Esophagus muscularis mucosa (tissue), 4 donors: ENCODE data around the gene TNPO1. TPM values are rescaled to one million over a fixed set of nuclear protein-coding genes. Genes with fewer than 3 reads are reported as not detected.

Experiments
- DNase-seq: peaks from one replicate; pipeline ENCODE4 v3.0.0-alpha.2; 2017; ENCODE audit errors: extremely low spot score
- H3K27ac ChIP-seq, 4 donors: fragments of 200-600 bp; sonication (generic); replicated peaks in 1 of 4; 1 replicate in 3 of 4; 2 replicates in 1 of 4; pipeline ENCODE4 v1.5.1; 2016 to 2019; ENCODE audit warnings: mild to moderate bottlenecking in 1 of 4
- H3K27me3 ChIP-seq, 4 donors: fragments of 200-600 bp; sonication (generic); one replicate each; pipeline versions ENCODE4 v1.5.1 to v1.6.0; 2016 to 2019
- H3K36me3 ChIP-seq, 4 donors: fragments of 200-600 bp; sonication (generic); one replicate each; pipeline ENCODE4 v1.5.1; 2016 to 2019
- H3K4me1 ChIP-seq, 4 donors: fragments of 200-600 bp; sonication (generic); one replicate each; pipeline ENCODE4 v1.5.1; 2016 to 2019
- H3K4me3 ChIP-seq, 4 donors: fragments of 200-600 bp; sonication (generic); 1 replicate in 2 of 4; 2 replicates in 2 of 4; pipeline ENCODE4 v1.5.1; 2016 to 2019; ENCODE audit warnings: mild to moderate bottlenecking in 4 of 4, moderate library complexity in 1 of 4
- H3K9me3 ChIP-seq, 4 donors: fragments of 200-600 bp; sonication (generic); 1 replicate in 3 of 4; 2 replicates in 1 of 4; pipeline ENCODE4 v1.5.1; 2016 to 2019
- EP300 ChIP-seq: sonication (generic); formaldehyde crosslinking; IDR thresholded peaks from one replicate; pipeline ENCODE4 v1.6.1; 2017; ENCODE audit warnings: antibody characterized with exemption
- POLR2A ChIP-seq: fragments of 450-650 bp; IDR thresholded peaks from one replicate; pipeline ENCODE4 v1.6.1; 2017; ENCODE audit warnings: antibody characterized with exemption, moderate library complexity, mild to moderate bottlenecking, low read depth
- POLR2AphosphoS5 ChIP-seq, 2 donors: sonication (generic); formaldehyde crosslinking; IDR thresholded peaks; one replicate each; pipeline ENCODE4 v1.6.1; 2017; ENCODE audit warnings: antibody characterized with exemption in 2 of 2
- WGBS: methylation state at CpG from one replicate; pipeline ENCODE4 v1.1.5; 2018; 5-methylcytosine and 5-hydroxymethylcytosine counted together
- intact Hi-C: fragments of 100-400 bp; cut with DNase I; formaldehyde crosslinking; loops from one replicate; pipeline ENCODE4 v1.15.1; 2023
- total RNA-seq, 4 donors: library from RNA; depleted of rRNA; stranded (reverse); fragments of >200 nt; gene quantifications; one replicate each; pipeline versions ENCODE4 v1.1.0 to v1.2.1, GENCODE V29; 2016
- TF ChIP-seq, protein P1 (sequence below), 3 experiments: fragments of 200-600 bp in 2 of 3; fragments of 450-650 bp in 1 of 3; sonication (generic) in 2 of 3; IDR thresholded peaks; one replicate each; pipeline ENCODE4 v1.5.1; 2017 to 2019; ENCODE audit warnings: antibody characterized with exemption in 3 of 3, mild to moderate bottlenecking in 2 of 3, moderate library complexity in 1 of 3

The TNPO1 gene
- total RNA-seq, 4 donors from 2014 or later = 67.8 to 81.8 (median 71.3) TPM

DNA sequence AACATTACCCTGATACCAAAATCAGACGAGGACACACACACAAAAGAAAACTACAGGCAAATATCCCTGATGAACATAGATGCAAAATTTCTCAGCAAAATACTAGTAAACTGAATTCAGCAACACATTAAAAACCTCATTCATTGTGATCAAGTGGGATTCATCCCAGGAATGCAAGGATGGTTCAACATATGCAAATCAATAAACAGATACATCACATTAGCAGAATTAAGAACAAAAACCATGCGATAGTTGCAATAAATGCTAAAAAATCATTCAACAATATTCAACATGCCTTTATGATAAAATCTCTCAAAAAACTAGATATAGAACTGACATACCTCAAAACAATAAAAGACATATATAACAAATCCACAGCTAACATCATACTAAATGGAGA lies 36.9 kb upstream of the TNPO1 start:
- no peak overlapping the region for H3K4me3 ChIP-seq
- no peaks in the 10 kb centered on the region for H3K27me3 ChIP-seq
- H3K27ac ChIP-seq = no peak overlapping the region
- DNase-seq = no peak
- TF ChIP-seq, protein P1, sequence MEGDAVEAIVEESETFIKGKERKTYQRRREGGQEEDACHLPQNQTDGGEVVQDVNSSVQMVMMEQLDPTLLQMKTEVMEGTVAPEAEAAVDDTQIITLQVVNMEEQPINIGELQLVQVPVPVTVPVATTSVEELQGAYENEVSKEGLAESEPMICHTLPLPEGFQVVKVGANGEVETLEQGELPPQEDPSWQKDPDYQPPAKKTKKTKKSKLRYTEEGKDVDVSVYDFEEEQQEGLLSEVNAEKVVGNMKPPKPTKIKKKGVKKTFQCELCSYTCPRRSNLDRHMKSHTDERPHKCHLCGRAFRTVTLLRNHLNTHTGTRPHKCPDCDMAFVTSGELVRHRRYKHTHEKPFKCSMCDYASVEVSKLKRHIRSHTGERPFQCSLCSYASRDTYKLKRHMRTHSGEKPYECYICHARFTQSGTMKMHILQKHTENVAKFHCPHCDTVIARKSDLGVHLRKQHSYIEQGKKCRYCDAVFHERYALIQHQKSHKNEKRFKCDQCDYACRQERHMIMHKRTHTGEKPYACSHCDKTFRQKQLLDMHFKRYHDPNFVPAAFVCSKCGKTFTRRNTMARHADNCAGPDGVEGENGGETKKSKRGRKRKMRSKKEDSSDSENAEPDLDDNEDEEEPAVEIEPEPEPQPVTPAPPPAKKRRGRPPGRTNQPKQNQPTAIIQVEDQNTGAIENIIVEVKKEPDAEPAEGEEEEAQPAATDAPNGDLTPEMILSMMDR (IDR thresholded peaks at IDR 0.05) = no peak
- TF ChIP-seq POLR2A (no peak), POLR2AphosphoS5 (IDR thresholded peaks at IDR 0.05) (no peak), EP300 (no peak)
- H3K4me1 ChIP-seq = no peaks in the 10 kb centered on the region
- 71% methylated on average over 2 of the region's 2 CpGs for WGBS
- H3K9me3 ChIP-seq = peaks cover 0 to 27% (median 9%) of the 10 kb centered on the region in 4 donors
- H3K36me3 ChIP-seq = no peaks in the 10 kb centered on the region
- intact Hi-C loops = no loop called here

DNA sequence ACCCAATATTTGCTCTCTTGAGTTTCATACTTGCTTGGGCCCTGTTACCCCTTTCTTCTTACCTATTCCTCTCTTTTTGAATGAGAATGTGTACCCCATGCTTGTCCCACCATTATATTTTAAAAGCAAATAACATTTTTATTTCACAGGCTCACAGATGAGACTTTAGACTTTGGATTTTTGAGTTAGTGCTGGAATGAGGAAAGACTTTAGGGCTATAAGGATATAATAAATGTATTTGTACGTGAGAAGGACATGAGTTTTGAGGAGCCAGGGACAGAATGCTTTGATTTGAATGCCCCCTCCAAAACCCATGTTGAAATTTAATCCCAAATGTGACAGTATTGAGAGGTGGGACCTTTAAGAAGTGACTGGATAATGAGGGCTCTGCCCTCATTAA lies 33.1 kb upstream of the TNPO1 start:
- DNase-seq = no peak
- Histone ChIP-seq H3K9me3 (peaks cover 0 to 15% (median 2%) of the 10 kb centered on the region in 4 donors), H3K27ac (no peak overlapping the region), H3K4me3 (no peak overlapping the region), H3K36me3 (no peaks in the 10 kb centered on the region), H3K27me3 (no peaks in the 10 kb centered on the region), H3K4me1 (no peaks in the 10 kb centered on the region)
- TF ChIP-seq, protein P1 (IDR thresholded peaks at IDR 0.05) = no peak
- TF ChIP-seq EP300 (no peak), POLR2A (no peak)
- intact Hi-C loops = no loop called here
- 93% methylated on average over 1 of the region's 1 CpG for WGBS

DNA sequence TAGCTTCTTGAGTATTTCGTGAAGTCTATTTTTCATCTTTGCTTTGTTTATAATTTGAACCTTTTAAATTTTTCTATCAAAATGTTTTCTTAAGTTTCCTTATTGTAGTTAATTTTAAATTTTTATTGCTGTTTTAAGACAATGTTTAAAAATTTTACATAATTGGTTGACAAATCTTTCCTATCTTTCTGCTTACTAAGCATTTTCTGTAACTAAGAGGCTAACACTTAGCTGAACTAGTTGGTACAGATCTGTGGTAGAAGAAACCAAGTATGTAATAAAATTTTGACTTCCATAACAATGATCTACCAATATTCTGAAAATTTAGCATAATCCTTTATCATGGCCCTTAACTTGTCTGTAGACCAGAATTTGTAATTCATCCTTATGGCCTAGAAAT lies 32.3 kb upstream of the TNPO1 start:
- Histone ChIP-seq H3K27me3 (no peaks in the 10 kb centered on the region), H3K27ac (no peak overlapping the region), H3K4me1 (no peaks in the 10 kb centered on the region), H3K4me3 (no peak overlapping the region), H3K36me3 (no peaks in the 10 kb centered on the region), H3K9me3 (peaks cover 0 to 14% (median 2%) of the 10 kb centered on the region in 4 donors)
- intact Hi-C loops = no loop called here
- TF ChIP-seq, protein P1 (IDR thresholded peaks at IDR 0.05) = no peak
- TF ChIP-seq EP300 = no peak
- no peak for TF ChIP-seq POLR2A
- no peak for TF ChIP-seq POLR2AphosphoS5 (IDR thresholded peaks at IDR 0.05)
- no peak for DNase-seq
- WGBS = 93% methylated on average over 1 of the region's 1 CpG

DNA sequence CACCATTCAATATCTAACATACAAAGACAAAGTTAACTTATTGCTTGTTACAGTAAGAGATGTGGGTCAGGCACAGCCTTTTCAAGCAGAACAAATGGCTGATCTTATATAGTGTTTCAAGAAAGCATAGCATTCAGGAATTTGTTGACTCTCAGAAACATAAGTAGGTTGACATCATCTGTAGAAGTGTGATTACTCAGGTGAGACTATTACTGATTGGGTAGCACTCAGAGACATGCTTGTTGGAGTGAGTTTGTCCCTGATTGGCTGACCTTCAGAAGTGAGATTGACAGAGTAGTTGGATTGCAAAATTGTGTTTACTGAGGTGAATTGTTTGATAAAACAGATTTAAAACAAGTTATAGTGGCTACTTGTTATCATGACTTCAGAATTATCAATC lies 30.7 kb upstream of the TNPO1 start:
- intact Hi-C loops = no loop called here
- DNase-seq = no peak
- Histone ChIP-seq H3K9me3 (peaks cover 0 to under 1% (median 0%) of the 10 kb centered on the region in 4 donors), H3K4me1 (peaks cover 0 to 6% (median 0%) of the 10 kb centered on the region in 4 donors), H3K27ac (no peak overlapping the region), H3K4me3 (no peak overlapping the region), H3K27me3 (no peaks in the 10 kb centered on the region), H3K36me3 (no peaks in the 10 kb centered on the region)
- TF ChIP-seq, protein P1 (IDR thresholded peaks at IDR 0.05) = no peak
- TF ChIP-seq POLR2AphosphoS5 (IDR thresholded peaks at IDR 0.05) = no peak
- no peak for TF ChIP-seq POLR2A
- no peak for TF ChIP-seq EP300

DNA sequence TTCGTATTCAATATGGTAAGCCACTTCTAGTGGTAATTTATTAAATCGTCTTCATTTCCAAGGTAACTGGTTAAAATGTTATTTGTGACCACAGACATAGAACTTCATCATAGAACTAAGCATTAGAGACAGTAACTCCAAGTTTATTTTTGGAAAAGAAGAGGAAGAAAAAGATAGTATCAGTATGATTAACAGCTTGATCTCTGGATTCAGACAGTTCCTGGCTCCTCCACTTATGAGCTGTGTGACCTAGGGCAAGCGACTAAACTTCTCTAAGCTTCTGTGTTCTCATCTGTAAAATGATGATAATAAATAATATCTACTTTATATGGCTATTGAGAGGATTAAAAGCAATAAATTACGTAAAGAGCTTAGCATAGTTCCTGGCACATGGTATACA lies 29.8 kb upstream of the TNPO1 start:
- WGBS = 91% methylated on average over 4 of the region's 4 CpGs
- Histone ChIP-seq H3K27me3 (no peaks in the 10 kb centered on the region), H3K36me3 (no peaks in the 10 kb centered on the region), H3K9me3 (no peaks in the 10 kb centered on the region), H3K4me1 (peaks cover 0 to 6% (median 0%) of the 10 kb centered on the region in 4 donors), H3K4me3 (no peak overlapping the region), H3K27ac (no peak overlapping the region)
- intact Hi-C loops = no loop called here
- no peak for DNase-seq
- TF ChIP-seq, protein P1 (IDR thresholded peaks at IDR 0.05) = no peak
- no peak for TF ChIP-seq POLR2A
- TF ChIP-seq EP300 = no peak
- TF ChIP-seq POLR2AphosphoS5 (IDR thresholded peaks at IDR 0.05) = no peak
